Mucosa of stomach (tissue), 1 donor: ENCODE measurements around the gene SLC30A5.
A peak's percentile ranks its signal among the peaks of the same experiment; 100 is the strongest.
"Not testable (repeated sequence)": the region's sequence is repeated elsewhere in the genome, so short reads cannot be mapped to it uniquely, and the experiment has no call there.

ENCODE experiments used
- H3K27me3 ChIP-seq: one replicate; pipeline ENCODE4 v1.7.0; 2013; ENCODE audit warnings: mild to moderate bottlenecking, low read length; ENCODE audit not compliant: control insufficient read depth, insufficient read depth
- H3K36me3 ChIP-seq: one replicate; pipeline ENCODE4 v1.7.0; 2013; ENCODE audit warnings: low read length; ENCODE audit not compliant: control insufficient read depth, insufficient read depth
- H3K4me1 ChIP-seq: one replicate; pipeline ENCODE4 v1.7.0; 2013; ENCODE audit warnings: mild to moderate bottlenecking, low read length; ENCODE audit not compliant: control insufficient read depth, insufficient read depth
- H3K4me3 ChIP-seq: one replicate; pipeline ENCODE4 v1.7.0; 2013; ENCODE audit warnings: low read length
- H3K9ac ChIP-seq: one replicate; pipeline ENCODE4 v1.7.0; 2013; ENCODE audit warnings: mild to moderate bottlenecking, low read length, moderate library complexity
- H3K9me3 ChIP-seq: one replicate; pipeline ENCODE4 v1.7.0; 2013; ENCODE audit warnings: mild to moderate bottlenecking, low read length, moderate library complexity; ENCODE audit not compliant: control insufficient read depth
- donor health status: Pancreatic carcinoma.

SLC30A5 gene

DNA sequence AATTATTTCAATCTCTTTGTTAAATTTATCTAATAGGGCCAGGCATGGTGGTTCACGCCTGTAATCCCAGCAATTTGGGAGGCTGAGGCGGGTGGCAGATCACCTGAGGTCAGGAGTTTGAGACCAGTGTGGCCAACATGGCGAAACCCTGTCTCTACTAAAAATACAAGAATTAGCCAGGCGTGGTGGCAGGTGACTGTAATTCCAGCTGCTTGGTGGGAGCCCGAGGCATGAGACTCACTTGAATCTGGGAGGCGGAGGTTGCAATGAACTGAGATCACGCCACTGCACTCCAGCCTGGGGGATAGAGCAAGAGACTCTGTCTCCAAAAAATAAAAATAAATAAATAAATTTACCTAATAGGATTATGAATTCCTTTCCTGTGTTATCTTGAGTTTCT, 54.8 kb downstream of the SLC30A5 start:
- H3K9me3 ChIP-seq, H3K4me3 ChIP-seq, H3K27me3 ChIP-seq, H3K9ac ChIP-seq, H3K36me3 ChIP-seq, H3K4me1 ChIP-seq: not testable (repeated sequence)

DNA sequence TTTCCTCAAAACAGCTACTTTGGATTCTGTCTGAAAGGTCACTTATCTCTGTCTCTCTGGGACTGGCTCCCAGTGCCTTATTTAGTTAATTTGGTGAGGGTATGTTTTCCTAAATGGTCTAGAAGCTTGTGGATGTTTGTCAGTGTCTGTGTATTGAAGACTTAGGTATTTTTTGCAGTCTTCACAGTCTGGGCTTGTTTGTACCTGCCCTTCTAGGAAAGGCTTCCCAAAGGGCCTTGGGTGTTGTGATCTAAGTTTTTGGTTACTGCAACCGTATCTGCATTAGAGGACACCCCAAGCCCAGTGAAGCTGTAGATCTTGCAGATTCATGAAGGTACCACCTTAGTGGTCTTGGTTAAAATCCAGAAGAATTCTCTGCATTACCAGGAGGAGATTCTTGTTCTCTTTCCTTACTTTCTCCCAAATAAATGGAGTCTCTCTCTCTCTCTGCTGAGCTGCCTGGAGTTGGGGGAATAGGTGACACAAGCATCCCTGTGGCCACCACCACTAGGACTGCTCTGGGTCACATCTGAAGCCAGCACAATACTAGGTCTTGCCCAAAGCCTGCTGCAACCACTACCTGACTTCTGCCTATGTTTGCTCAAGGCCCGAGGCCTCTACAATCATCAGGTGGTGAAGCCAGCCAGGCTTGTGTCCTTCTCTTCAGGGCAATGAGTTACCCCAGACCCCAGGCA, 55.3 kb downstream of the SLC30A5 start:
- no peaks in the 10 kb centered on the region for H3K36me3 ChIP-seq
- H3K27me3 ChIP-seq, result no peaks in the 10 kb centered on the region
- no peaks in the 10 kb centered on the region for H3K4me1 ChIP-seq
- H3K9me3 ChIP-seq, result no peaks in the 10 kb centered on the region
- H3K9ac ChIP-seq, result no peak overlapping the region
- no peak overlapping the region for H3K4me3 ChIP-seq

DNA sequence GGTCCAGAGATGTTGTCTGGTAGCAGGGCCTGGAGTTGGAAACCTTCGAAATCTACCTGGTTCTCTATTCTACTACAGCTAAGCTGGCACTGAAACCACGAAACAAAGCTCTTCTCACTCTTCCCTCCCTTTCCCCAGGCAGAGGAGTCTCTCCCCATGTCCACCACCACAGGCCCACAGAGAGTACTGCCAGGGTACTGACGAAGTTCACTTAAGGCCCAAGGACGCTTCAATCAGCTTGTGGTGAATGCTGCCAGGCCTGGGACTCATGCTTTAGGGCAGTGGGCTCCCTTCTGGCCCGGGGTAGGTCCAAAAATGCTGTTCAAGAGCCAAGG, 55.8 kb downstream of the SLC30A5 start:
- Histone ChIP-seq H3K4me1 (no peaks in the 10 kb centered on the region), H3K4me3 (no peak overlapping the region), H3K9ac (no peak overlapping the region), H3K36me3 (no peaks in the 10 kb centered on the region), H3K27me3 (no peaks in the 10 kb centered on the region), H3K9me3 (no peaks in the 10 kb centered on the region)

DNA sequence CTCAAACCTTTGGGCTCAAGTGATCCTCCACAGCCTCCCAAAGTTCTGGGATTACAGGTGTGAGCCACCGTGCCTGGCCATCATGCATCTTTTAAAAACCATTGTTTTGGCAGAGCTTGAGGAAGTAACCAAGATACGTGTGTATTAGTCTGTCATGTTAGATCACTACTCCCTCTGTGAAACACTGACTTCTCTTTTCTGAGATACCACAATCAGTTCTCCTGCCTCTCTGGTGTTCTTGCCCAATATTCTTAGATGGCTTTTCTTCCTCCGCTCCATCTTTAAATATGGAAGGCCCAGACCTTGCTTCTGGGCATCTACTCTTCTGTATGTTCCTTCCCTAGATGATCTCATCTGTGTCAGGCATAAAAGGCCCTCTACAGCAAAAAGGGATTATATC, 58.9 kb downstream of the SLC30A5 start:
- H3K9ac ChIP-seq, result no peak overlapping the region
- H3K9me3 ChIP-seq, result no peaks in the 10 kb centered on the region
- H3K4me3 ChIP-seq, result no peak overlapping the region
- H3K27me3 ChIP-seq, result no peaks in the 10 kb centered on the region
- H3K4me1 ChIP-seq, result no peaks in the 10 kb centered on the region
- H3K36me3 ChIP-seq, result no peaks in the 10 kb centered on the region

DNA sequence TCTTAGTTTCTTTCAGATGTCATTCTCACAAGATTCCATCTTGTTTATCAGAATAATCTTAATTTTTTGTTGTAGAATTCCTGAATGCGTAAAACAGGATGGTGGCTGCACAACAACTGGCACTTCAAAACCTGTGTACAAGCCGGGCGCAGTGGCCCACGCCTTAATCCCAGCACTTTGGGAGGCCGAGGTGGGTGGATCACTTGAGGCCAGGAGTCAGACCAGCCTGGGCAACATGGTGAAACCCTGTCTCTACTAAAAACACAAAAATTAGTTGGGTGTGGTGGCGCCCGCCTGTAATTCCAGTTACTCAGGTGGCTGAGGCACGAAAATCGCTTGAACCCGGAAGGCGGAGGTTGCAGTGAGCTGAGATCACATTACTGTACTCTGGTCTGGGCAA, 62.6 kb downstream of the SLC30A5 start:
- Histone ChIP-seq H3K4me3 (no peak overlapping the region), H3K4me1 (no peaks in the 10 kb centered on the region), H3K36me3 (no peaks in the 10 kb centered on the region), H3K9ac (no peak overlapping the region), H3K9me3 (no peaks in the 10 kb centered on the region), H3K27me3 (no peaks in the 10 kb centered on the region)

DNA sequence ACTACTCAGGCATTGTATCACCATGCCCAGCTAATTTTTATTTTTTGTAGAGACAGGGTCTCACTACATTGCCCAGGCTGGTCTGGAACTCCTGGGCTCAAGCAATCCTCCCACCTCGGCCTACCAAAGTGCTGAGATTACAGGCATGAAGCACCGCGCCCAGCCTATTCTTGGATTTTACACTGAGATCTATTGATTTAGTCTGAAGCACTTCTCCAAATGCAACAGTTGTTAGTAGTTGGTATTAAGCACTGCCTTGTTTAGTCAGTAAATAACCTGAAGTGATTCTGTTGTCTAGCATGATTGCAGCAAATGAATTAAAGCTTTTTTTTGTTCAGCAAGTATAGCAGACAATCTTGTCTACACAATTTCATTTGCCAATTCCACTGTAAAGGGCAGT, 64.2 kb downstream of the SLC30A5 start:
- Histone ChIP-seq H3K4me1 (no peaks in the 10 kb centered on the region), H3K9me3 (no peaks in the 10 kb centered on the region), H3K4me3 (no peak overlapping the region), H3K9ac (no peak overlapping the region), H3K36me3 (no peaks in the 10 kb centered on the region), H3K27me3 (no peaks in the 10 kb centered on the region)

DNA sequence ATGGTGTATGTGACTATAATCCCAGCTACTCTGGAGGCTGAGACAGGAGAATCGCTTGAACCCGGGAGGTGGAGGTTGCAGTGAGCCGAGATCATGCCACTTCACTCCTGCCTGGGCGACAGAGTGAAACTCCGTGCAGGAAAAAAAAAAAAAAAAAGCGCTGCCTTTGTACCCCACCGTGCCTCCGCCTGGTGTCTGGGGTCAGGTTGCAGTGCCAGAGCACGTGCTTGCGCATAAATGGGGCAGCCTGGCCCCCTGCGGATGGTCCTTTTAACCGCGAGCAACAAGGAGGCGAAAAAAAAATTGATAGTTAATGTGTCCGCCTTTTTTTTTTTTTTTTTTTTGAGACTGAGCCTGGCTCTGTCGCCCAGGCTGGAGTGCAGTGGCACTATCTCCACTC, 66.8 kb downstream of the SLC30A5 start:
- Histone ChIP-seq H3K4me1 (no peaks in the 10 kb centered on the region), H3K36me3 (no peaks in the 10 kb centered on the region)

DNA sequence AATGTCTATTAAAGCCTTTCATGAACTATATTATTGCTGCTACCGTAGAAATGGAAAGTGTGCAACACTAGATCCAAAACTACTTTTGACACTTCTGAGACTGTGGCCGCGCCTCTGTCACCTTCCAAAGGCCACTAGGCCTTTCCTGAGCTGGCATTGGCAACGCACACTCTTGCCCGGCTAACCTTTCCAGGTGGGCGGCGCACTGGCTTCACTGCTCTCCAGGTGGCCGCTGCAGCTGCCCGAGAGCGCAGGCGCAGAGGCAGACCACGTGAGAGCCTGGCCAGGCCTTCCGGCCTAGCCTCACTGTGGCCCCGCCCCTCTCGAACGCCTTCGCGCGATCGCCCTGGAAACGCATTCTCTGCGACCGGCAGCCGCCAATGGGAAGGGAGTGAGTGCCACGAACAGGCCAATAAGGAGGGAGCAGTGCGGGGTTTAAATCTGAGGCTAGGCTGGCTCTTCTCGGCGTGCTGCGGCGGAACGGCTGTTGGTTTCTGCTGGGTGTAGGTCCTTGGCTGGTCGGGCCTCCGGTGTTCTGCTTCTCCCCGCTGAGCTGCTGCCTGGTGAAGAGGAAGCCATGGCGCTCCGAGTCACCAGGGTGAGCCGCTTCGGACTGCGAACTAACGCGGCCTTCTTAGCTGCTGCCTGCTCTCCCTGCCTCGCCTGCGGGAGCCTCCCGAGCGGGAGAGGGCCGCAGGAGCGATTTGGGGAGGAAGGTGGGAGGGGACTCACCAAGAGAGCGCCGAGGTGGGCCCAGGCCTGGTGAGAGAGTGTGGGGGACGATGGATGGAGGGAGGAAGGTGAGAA, 73.1 kb downstream of the SLC30A5 start, which contains the start of gene CCNB1:
Gene CCNB1 (plus strand): TSS at position 465 of the 807 bp plus-strand sequence. CDS start 113 bp downstream, at position 578.
- Histone ChIP-seq H3K4me3 (peak within 1 kb of the TSS; percentile 86), H3K27me3 (no peaks in the 10 kb centered on the region), H3K36me3 (no peaks in the 10 kb centered on the region), H3K4me1 (peaks cover 13% of the 10 kb centered on the region), H3K9ac (peak within 1 kb of the TSS; percentile 69), H3K9me3 (no peaks in the 10 kb centered on the region)

More for the DNA sequence above, 66.8 kb downstream of the SLC30A5 start:
- Histone ChIP-seq H3K4me3 (no peak overlapping the region), H3K9me3 (no peaks in the 10 kb centered on the region), H3K9ac (no peak overlapping the region), H3K27me3 (no peaks in the 10 kb centered on the region)

DNA sequence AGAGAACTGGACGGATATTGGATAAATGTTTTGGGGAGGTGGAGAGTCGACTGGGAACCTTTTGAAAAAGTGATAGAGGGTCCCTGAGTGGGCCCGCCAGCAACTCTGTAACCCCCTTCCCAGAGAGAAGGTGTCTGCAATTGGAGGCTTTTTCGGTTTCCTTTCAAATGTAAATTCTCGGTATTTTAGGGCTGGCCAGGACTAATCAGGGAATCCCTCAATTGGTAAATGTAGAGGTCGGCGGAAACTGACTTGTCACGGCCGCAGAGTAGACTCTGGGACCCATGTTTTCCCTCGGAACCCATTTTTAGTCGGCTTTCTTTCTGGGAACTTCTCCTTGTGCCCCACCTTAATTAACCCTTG, 73.7 kb downstream of the SLC30A5 start:
- Histone ChIP-seq H3K9me3 (no peaks in the 10 kb centered on the region), H3K27me3 (no peaks in the 10 kb centered on the region), H3K4me3 (peak overlapping the region; percentile 86), H3K36me3 (no peaks in the 10 kb centered on the region), H3K4me1 (peaks cover 13% of the 10 kb centered on the region), H3K9ac (peak overlapping the region; percentile 69)

DNA sequence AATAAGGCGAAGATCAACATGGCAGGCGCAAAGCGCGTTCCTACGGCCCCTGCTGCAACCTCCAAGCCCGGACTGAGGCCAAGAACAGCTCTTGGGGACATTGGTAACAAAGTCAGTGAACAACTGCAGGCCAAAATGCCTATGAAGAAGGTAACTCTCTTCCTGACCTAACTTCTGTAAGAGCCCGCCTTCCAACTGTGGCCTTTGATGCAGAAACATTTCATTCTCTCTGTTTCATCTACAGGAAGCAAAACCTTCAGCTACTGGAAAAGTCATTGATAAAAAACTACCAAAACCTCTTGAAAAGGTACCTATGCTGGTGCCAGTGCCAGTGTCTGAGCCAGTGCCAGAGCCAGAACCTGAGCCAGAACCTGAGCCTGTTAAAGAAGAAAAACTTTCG, 74.1 kb downstream of the SLC30A5 start:
- Histone ChIP-seq H3K9me3 (no peaks in the 10 kb centered on the region), H3K27me3 (no peaks in the 10 kb centered on the region), H3K4me3 (peak overlapping the region; percentile 86), H3K36me3 (no peaks in the 10 kb centered on the region), H3K9ac (peak overlapping the region; percentile 69), H3K4me1 (peaks cover 13% of the 10 kb centered on the region)

DNA sequence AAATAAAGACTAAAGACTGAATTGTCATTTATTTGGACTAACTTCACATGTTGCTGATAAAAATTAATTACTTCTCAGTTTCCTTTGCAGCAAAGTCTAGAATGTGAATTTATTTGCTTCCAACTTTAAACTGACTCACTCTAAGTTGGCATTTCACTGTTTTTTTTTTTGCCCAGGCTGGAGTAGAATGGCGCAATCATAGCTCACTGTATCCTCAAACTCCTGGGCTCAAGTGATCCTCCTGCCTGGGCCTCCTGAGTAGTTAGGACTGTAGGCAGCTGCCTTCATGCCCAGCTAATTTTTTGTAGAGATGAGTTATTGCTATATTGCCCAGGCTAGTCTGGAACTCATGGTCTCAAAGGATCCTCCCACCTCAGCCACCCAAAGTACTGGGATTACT, 76.7 kb downstream of the SLC30A5 start:
- Histone ChIP-seq H3K4me3 (no peak overlapping the region), H3K4me1 (peaks cover 13% of the 10 kb centered on the region), H3K36me3 (no peaks in the 10 kb centered on the region), H3K9ac (no peak overlapping the region), H3K9me3 (no peaks in the 10 kb centered on the region), H3K27me3 (no peaks in the 10 kb centered on the region)

DNA sequence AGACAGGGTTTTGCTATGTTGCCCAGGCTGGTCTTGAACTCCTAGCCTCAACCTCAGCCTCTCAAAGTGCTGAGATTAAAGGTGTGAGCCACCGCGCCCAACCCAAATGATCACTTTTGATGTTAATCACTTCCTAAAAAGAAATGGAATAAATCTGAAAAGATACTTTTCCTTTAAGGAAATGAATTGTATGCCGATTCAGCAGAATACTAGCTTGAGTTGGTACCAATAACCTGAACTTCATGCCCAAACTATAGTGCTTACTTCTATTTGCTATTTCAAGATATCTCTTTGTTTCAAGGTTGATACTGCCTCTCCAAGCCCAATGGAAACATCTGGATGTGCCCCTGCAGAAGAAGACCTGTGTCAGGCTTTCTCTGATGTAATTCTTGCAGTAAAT, 77.2 kb downstream of the SLC30A5 start:
- H3K9ac ChIP-seq, result no peak overlapping the region
- no peaks in the 10 kb centered on the region for H3K36me3 ChIP-seq

More for the DNA sequence above, 77.2 kb downstream of the SLC30A5 start:
- no peaks in the 10 kb centered on the region for H3K27me3 ChIP-seq
- H3K4me1 ChIP-seq, result peaks cover 13% of the 10 kb centered on the region
- H3K9me3 ChIP-seq, result no peaks in the 10 kb centered on the region
- H3K4me3 ChIP-seq, result no peak overlapping the region
